Keratinocyte (primary cell): ENCODE measurements around the gene FAAP20. TPM values are rescaled to one million over a fixed set of nuclear protein-coding genes. Genes with fewer than 3 reads are reported as not detected.

Experiments used
- DNase-seq: peaks from one replicate; pipeline ENCODE4 v3.0.0-alpha.2; 2011; ENCODE audit warnings: low read depth, missing footprints, low spot score
- FAIRE-seq: peaks from 2 replicates; lab custom pipeline; 2011; peaks lifted over from hg19 to GRCh38; lab: Jason Lieb, UNC
- H2AFZ ChIP-seq: 2 replicates; pipeline ENCODE4 v1.6.0; 2012; ENCODE audit warnings: low read length, control low read depth, inconsistent platforms; ENCODE audit not compliant: control insufficient read depth
- H3K27ac ChIP-seq: 2 replicates; pipeline ENCODE4 v1.5.1; 2011; ENCODE audit warnings: low read length; ENCODE audit not compliant: control insufficient read depth, insufficient read depth
- H3K27me3 ChIP-seq: 3 replicates; pipeline ENCODE4 v1.6.0; 2011; ENCODE audit warnings: low read length; ENCODE audit not compliant: control insufficient read depth, insufficient read depth; ENCODE audit errors: extremely low read depth
- H3K36me3 ChIP-seq, 2 experiments: 2 replicates in 1 of 2; 3 replicates in 1 of 2; pipeline ENCODE4 v1.5.1; 2011; ENCODE audit warnings: low read length in 2 of 2, mild to moderate bottlenecking in 1 of 2; ENCODE audit not compliant: control insufficient read depth in 2 of 2, insufficient read depth in 2 of 2; ENCODE audit errors: extremely low read depth in 1 of 2
- H3K4me1 ChIP-seq: 3 replicates; pipeline ENCODE4 v1.5.1; 2011; ENCODE audit warnings: low read length; ENCODE audit not compliant: control insufficient read depth, insufficient read depth; ENCODE audit errors: extremely low read depth
- H3K4me2 ChIP-seq: 3 replicates; pipeline ENCODE4 v1.6.0; 2011; ENCODE audit warnings: low read depth, low read length; ENCODE audit not compliant: control insufficient read depth, insufficient read depth; ENCODE audit errors: extremely low read depth
- H3K4me3 ChIP-seq, 3 experiments: fragments of 200-600 bp in 1 of 3; sonication (generic) in 1 of 3; 2 replicates in 2 of 3; 3 replicates in 1 of 3; pipeline ENCODE4 v1.5.1; 2011 to 2016; ENCODE audit warnings: low read length in 3 of 3, mild to moderate bottlenecking in 3 of 3, control low read depth in 2 of 3, inconsistent platforms in 1 of 3, low read depth in 1 of 3, mixed read lengths in 1 of 3, mixed run types in 1 of 3, moderate library complexity in 1 of 3; ENCODE audit not compliant: control insufficient read depth in 2 of 3, insufficient read depth in 2 of 3; ENCODE audit errors: extremely low read depth in 1 of 3
- H3K79me2 ChIP-seq: 2 replicates; pipeline ENCODE4 v1.6.0; 2012; ENCODE audit warnings: low read length; ENCODE audit not compliant: control insufficient read depth, insufficient read depth
- H3K9ac ChIP-seq: 3 replicates; pipeline ENCODE4 v1.6.0; 2011; ENCODE audit warnings: low read length; ENCODE audit not compliant: control insufficient read depth, insufficient read depth; ENCODE audit errors: extremely low read depth
- H3K9me1 ChIP-seq: 3 replicates; pipeline ENCODE4 v1.6.0; 2011; ENCODE audit warnings: low read length; ENCODE audit not compliant: control insufficient read depth, insufficient read depth; ENCODE audit errors: extremely low read depth
- H3K9me3 ChIP-seq: 2 replicates; pipeline ENCODE4 v1.5.1; 2012; ENCODE audit warnings: low read depth, low read length; ENCODE audit not compliant: control insufficient read depth
- H4K20me1 ChIP-seq: 3 replicates; pipeline ENCODE4 v1.6.0; 2011; ENCODE audit warnings: low read length; ENCODE audit not compliant: control insufficient read depth, insufficient read depth; ENCODE audit errors: extremely low read depth
- EZH2 ChIP-seq: IDR thresholded peaks from one replicate; pipeline ENCODE4 v1.6.1; 2012; ENCODE audit warnings: inconsistent platforms, mild to moderate bottlenecking, low read length, moderate library complexity
- dilution Hi-C: fragments of 300-500 bp; cut with MboI; formaldehyde crosslinking; loops from one replicate; pipeline ENCODE4 v1.7.0; 2020; ENCODE audit warnings: low sequenced_read_pairs; ENCODE audit not compliant: extremely low pct_ligation_motif_present
- polyA plus RNA-seq, 5 experiments: library from polyadenylated mRNA; depleted of rRNA in 3 of 5; stranded (reverse) in 3 of 5; stranded (forward) in 1 of 5; unstranded in 1 of 5; fragments of >200 nt; gene quantifications; 1 replicate in 1 of 5; 2 replicates in 3 of 5; 3 replicates in 1 of 5; pipeline versions ENCODE4 v1.2.1 to v1.2.3, GENCODE V29; 2011 to 2012; ENCODE audit warnings: missing spikeins in 2 of 5, low read depth in 1 of 5, low replicate concordance in 1 of 5
- TF ChIP-seq, protein P1 (sequence below), 3 experiments: IDR thresholded peaks in 1 of 3; conservative IDR thresholded peaks in 1 of 3; optimal IDR thresholded peaks in 1 of 3; 2 replicates in 2 of 3; 3 replicates in 1 of 3; pipeline versions ENCODE3 to v1.5.1; 2011; ENCODE audit warnings: low read length in 3 of 3, mild to moderate bottlenecking in 3 of 3, moderate library complexity in 2 of 3, control low read depth in 1 of 3, inconsistent platforms in 1 of 3; ENCODE audit not compliant: insufficient read depth in 2 of 3; ENCODE audit errors: extremely low read depth in 1 of 3

The FAAP20 gene
- polyA plus RNA-seq, 1 donor (not counting 4 experiments of a cell fraction or from before 2014, with no cell fraction given), result 7.3 TPM

DNA sequence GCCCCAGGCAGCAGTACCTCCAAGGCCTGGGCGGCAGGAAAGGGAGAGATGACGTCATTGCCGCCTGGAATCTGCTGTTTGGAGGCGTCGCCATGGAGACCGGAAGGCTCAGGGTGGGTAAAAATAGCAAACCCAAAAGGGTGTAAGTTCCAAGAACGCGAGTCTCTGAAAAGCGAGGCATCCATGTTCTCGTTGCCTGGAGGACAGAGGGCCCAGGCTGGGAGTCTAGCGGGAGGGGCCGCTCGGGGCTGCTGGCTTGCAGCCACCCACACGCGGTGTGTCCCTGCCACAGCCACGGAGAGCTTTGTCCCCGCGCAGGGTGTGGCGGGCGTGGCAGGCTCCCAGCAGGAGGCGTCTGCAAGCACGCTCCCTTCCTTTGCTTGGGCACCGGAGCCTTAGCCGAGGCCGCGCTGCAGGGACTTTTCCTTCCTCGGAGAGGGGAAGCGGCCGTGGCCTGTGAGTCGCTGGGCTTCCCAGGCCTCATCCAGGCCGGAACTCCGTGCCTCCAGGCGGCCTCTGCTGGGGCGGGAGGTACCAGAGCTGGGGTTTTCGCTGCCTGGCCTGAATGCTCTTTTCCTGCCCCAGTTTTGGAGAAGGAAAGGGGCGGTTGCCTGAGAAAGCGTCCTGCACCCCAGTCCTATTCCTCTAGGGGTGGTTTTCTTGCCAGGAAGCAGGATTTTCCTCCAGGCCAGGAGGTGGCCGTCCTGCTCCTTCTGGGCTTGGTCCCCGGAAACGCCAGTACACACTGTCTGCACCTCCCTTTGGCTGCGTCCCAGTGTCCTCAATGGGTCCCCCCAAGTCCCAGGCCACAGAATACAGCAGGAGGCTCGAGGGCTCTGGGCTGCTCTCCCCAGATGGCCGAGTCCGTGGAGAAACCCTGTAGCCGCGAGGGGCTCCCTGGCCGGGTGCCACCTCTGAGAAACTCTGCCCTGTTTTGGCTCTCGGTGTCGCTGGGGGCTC is 18.2 kb upstream of the FAAP20 start:
- peak overlapping the region; percentile 74 for H3K27ac ChIP-seq
- no peaks in the 10 kb centered on the region for H3K9me1 ChIP-seq
- peak overlapping the region; percentile 84 for H2AFZ ChIP-seq
- dilution Hi-C loops, result no loop called here
- no peaks in the 10 kb centered on the region for H3K27me3 ChIP-seq
- DNase-seq (no peak), FAIRE-seq (peak; percentile 59)
- no peaks in the 10 kb centered on the region for H3K9me3 ChIP-seq
- no peak for TF ChIP-seq EZH2
- TF ChIP-seq, protein P1, sequence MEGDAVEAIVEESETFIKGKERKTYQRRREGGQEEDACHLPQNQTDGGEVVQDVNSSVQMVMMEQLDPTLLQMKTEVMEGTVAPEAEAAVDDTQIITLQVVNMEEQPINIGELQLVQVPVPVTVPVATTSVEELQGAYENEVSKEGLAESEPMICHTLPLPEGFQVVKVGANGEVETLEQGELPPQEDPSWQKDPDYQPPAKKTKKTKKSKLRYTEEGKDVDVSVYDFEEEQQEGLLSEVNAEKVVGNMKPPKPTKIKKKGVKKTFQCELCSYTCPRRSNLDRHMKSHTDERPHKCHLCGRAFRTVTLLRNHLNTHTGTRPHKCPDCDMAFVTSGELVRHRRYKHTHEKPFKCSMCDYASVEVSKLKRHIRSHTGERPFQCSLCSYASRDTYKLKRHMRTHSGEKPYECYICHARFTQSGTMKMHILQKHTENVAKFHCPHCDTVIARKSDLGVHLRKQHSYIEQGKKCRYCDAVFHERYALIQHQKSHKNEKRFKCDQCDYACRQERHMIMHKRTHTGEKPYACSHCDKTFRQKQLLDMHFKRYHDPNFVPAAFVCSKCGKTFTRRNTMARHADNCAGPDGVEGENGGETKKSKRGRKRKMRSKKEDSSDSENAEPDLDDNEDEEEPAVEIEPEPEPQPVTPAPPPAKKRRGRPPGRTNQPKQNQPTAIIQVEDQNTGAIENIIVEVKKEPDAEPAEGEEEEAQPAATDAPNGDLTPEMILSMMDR (optimal IDR thresholded peaks at IDR 0.05 in 1 of 3, IDR thresholded peaks at IDR 0.05 in 1 of 3, conservative IDR thresholded peaks at IDR 0.05 in 1 of 3; ENCODE audit: extremely low read depth in 1 of 3, insufficient read depth in 2 of 3, low read length in 3 of 3), result peak; percentile 22 to 58 (median 44)
- H3K4me2 ChIP-seq, result peak overlapping the region; percentile 63
- no peaks in the 10 kb centered on the region for H3K79me2 ChIP-seq
- no peaks in the 10 kb centered on the region for H4K20me1 ChIP-seq
- H3K4me1 ChIP-seq, result peaks cover 45% of the 10 kb centered on the region
- H3K9ac ChIP-seq, result peak overlapping the region; percentile 72
- H3K4me3 ChIP-seq, result peak overlapping the region in 2 of 3 experiments; percentile 20 to 36
- H3K36me3 ChIP-seq, result no peaks in the 10 kb centered on the region

DNA sequence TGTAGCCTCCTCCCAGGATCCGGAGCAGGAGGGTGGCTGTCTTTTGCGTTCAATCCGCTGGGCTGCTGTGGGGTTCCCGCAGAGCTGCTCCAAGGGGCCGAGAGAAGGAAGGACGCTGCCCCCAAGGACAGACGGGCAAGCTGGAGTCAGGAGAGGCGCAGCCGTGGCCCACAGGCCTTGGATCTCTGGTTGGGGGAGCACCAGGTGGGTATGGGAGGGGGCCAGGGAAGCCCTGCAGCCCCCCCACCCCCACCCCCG is 17.6 kb upstream of the FAAP20 start:
- TF ChIP-seq, protein P1 (optimal IDR thresholded peaks at IDR 0.05 in 1 of 3, IDR thresholded peaks at IDR 0.05 in 1 of 3, conservative IDR thresholded peaks at IDR 0.05 in 1 of 3; ENCODE audit: extremely low read depth in 1 of 3, insufficient read depth in 2 of 3, low read length in 3 of 3), result no peak
- peak overlapping the region; percentile 27 for H2AFZ ChIP-seq
- FAIRE-seq, result no peak

More for the DNA sequence above, 17.6 kb upstream of the FAAP20 start:
- H3K79me2 ChIP-seq, result no peaks in the 10 kb centered on the region
- dilution Hi-C loops, result no loop called here
- H3K27me3 ChIP-seq, result no peaks in the 10 kb centered on the region
- H4K20me1 ChIP-seq, result no peaks in the 10 kb centered on the region
- no peak overlapping the region for H3K4me3 ChIP-seq
- peak overlapping the region; percentile 72 for H3K9ac ChIP-seq
- no peak for DNase-seq
- no peak overlapping the region for H3K4me2 ChIP-seq
- H3K4me1 ChIP-seq, result peaks cover 50% of the 10 kb centered on the region
- H3K36me3 ChIP-seq, result no peaks in the 10 kb centered on the region
- H3K27ac ChIP-seq, result no peak overlapping the region
- H3K9me3 ChIP-seq, result no peaks in the 10 kb centered on the region
- no peaks in the 10 kb centered on the region for H3K9me1 ChIP-seq
